Erythroblast (primary cell): Measurements from ENCODE around the gene ANKRD13D.

ENCODE experiments used
- GATA1 ChIP-seq: IDR thresholded peaks from 2 replicates; pipeline ENCODE4 v1.6.1; 2011; ENCODE audit warnings: low read depth, mild to moderate bottlenecking, control low read depth, low read length, moderate library complexity
- POLR2A ChIP-seq: IDR thresholded peaks from 2 replicates; pipeline ENCODE4 v1.6.1; 2011; ENCODE audit warnings: mild to moderate bottlenecking, low read length

- TF ChIP-seq POLR2A (no peak), GATA1 (no peak)
These were observed 11.7 kb downstream of the ANKRD13D start for GRCh38 chr11:67300756-67301312.
